OCI-LY1 (cell line): Measurements from ENCODE around the gene GSG1L.

Source experiments
- H2AFZ ChIP-seq: fragments of 200-600 bp; sonication (generic), shearing (Covaris generic); 2 replicates; pipeline ENCODE4 v1.6.0; 2014; ENCODE audit warnings: antibody characterized with exemption, mild to moderate bottlenecking, low read length
- H3F3A ChIP-seq: fragments of 200-600 bp; sonication (generic), shearing (Covaris generic); 2 replicates; pipeline ENCODE4 v1.6.0; 2014; ENCODE audit warnings: mild to moderate bottlenecking, antibody characterized with exemption, low read length, moderate library complexity; ENCODE audit not compliant: insufficient read depth
- H3K27ac ChIP-seq: fragments of 200-600 bp; sonication (generic); 2 replicates; pipeline ENCODE4 v1.5.1; 2014; ENCODE audit warnings: low read length, mixed run types, mild to moderate bottlenecking, low read depth; ENCODE audit not compliant: poor library complexity, severe bottlenecking
- H3K27me3 ChIP-seq: fragments of 200-600 bp; sonication (generic); 2 replicates; pipeline ENCODE4 v1.6.0; 2014; ENCODE audit warnings: antibody characterized with exemption, mild to moderate bottlenecking, low read length, moderate library complexity; ENCODE audit not compliant: insufficient read depth
- H3K36me3 ChIP-seq: fragments of 200-600 bp; sonication (generic); 2 replicates; pipeline ENCODE4 v1.6.1; 2014; ENCODE audit warnings: mild to moderate bottlenecking, antibody characterized with exemption, low read length, moderate library complexity, mixed read lengths; ENCODE audit not compliant: insufficient read depth
- H3K4me1 ChIP-seq: fragments of 200-600 bp; sonication (generic); 2 replicates; pipeline ENCODE4 v1.5.1; 2014; ENCODE audit warnings: mild to moderate bottlenecking, low read length, moderate library complexity; ENCODE audit not compliant: insufficient read depth, severe bottlenecking
- H3K4me2 ChIP-seq: fragments of 200-600 bp; sonication (generic), shearing (Covaris generic); 2 replicates; pipeline ENCODE4 v1.6.1; 2014; ENCODE audit warnings: low read length
- H3K4me3 ChIP-seq: fragments of 200-600 bp; sonication (generic); 2 replicates; pipeline ENCODE4 v1.5.1; 2014; ENCODE audit warnings: low read length, low read depth, mild to moderate bottlenecking, mixed read lengths; ENCODE audit not compliant: poor library complexity, severe bottlenecking
- H3K79me2 ChIP-seq: fragments of 200-600 bp; shearing (Covaris generic); 2 replicates; pipeline ENCODE4 v1.6.1; 2016; ENCODE audit warnings: mixed run types, low read length, mixed read lengths; ENCODE audit not compliant: insufficient read depth
- H3K9ac ChIP-seq: fragments of 200-600 bp; sonication (generic), shearing (Covaris generic); 2 replicates; pipeline ENCODE4 v1.6.1; 2014; ENCODE audit warnings: mild to moderate bottlenecking, low read length, mixed read lengths
- H3K9me2 ChIP-seq: fragments of 200-600 bp; sonication (generic), shearing (Covaris generic); 2 replicates; pipeline ENCODE4 v1.6.1; 2014; ENCODE audit warnings: low read depth, mild to moderate bottlenecking, low read length, mixed read lengths
- H3K9me3 ChIP-seq: fragments of 200-600 bp; shearing (Covaris generic); 2 replicates; pipeline ENCODE4 v1.6.1; 2014; ENCODE audit warnings: low read length, mixed read lengths
- H4K20me1 ChIP-seq: fragments of 200-600 bp; sonication (generic), shearing (Covaris generic); 2 replicates; pipeline ENCODE4 v1.6.0; 2016; ENCODE audit warnings: mild to moderate bottlenecking, low read length; ENCODE audit not compliant: insufficient read depth
- CTCF ChIP-seq: fragments of 200-600 bp; sonication (generic), shearing (Covaris generic); IDR thresholded peaks from 2 replicates; pipeline ENCODE4 v1.5.1; 2017; ENCODE audit warnings: mild to moderate bottlenecking, antibody characterized with exemption, low read length, moderate library complexity, mixed read lengths
- EZH2 ChIP-seq: fragments of 200-600 bp; sonication (generic), shearing (Covaris generic); IDR thresholded peaks from 2 replicates; pipeline ENCODE4 v1.8.0; 2017; ENCODE audit warnings: borderline replicate concordance, mixed run types, mild to moderate bottlenecking, antibody characterized with exemption, low read length, moderate library complexity, mixed read lengths

GSG1L gene

DNA sequence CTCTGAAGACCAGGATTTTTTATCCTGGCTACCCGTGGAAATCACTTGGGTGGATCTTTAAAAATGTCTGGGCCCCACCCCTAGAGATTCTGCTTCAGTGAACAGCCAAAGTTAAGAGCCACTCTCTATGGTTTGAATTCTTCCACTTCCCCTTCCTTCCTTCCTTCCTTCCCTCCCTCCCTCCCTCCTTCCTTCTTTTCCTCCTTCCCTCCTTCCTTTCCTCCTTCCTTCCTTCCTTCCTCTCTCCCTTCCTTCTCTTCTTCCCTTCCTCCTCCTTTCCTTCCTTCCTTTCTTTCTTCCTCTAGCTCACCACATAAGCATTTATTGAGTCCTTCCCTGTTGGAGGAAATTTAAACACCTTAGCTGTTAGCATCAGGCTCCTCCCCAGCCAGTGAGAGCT, 310.0 kb downstream of the GSG1L start:
- Histone ChIP-seq H2AFZ (no peak overlapping the region), H3F3A (no peaks in the 10 kb centered on the region), H3K27ac (no peak overlapping the region), H3K9me2 (no peaks in the 10 kb centered on the region), H3K36me3 (no peaks in the 10 kb centered on the region), H3K27me3 (no peaks in the 10 kb centered on the region), H3K79me2 (no peaks in the 10 kb centered on the region), H3K4me1 (peaks cover 6% of the 10 kb centered on the region), H3K9ac (no peak overlapping the region), H4K20me1 (no peaks in the 10 kb centered on the region), H3K4me3 (no peak overlapping the region), H3K9me3 (no peaks in the 10 kb centered on the region), H3K4me2 (no peak overlapping the region)
- TF ChIP-seq CTCF (no peak), EZH2 (no peak)

DNA sequence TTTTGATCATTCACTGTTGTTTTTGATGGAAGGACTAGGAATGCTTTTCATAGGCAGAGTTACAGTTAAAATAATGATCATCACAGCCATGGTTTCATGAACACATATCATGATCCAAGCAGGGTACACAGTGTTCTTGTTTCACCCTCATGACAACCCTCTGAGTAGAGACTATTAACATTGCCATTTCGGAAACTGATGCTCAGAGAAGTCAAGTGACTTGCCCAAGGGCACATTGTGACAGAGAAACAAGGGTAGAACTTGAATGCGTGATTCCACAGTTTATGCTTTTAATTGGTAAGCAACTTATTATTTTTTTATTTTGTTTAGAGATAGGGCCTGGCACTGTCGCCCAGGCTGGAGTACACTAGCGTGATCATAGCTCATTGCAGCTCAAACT, 311.3 kb downstream of the GSG1L start:
- H3K4me2 ChIP-seq: no peak overlapping the region
- no peak overlapping the region for H3K4me3 ChIP-seq
- no peaks in the 10 kb centered on the region; the same call in 1 of the 2 replicates for H3K36me3 ChIP-seq
- no peak overlapping the region for H3K27ac ChIP-seq
- H3K9me3 ChIP-seq: no peaks in the 10 kb centered on the region
- TF ChIP-seq EZH2: no peak
- TF ChIP-seq CTCF: no peak
- H2AFZ ChIP-seq: no peak overlapping the region
- no peaks in the 10 kb centered on the region for H3K79me2 ChIP-seq
- no peaks in the 10 kb centered on the region for H4K20me1 ChIP-seq
- no peaks in the 10 kb centered on the region for H3F3A ChIP-seq
- no peaks in the 10 kb centered on the region for H3K9me2 ChIP-seq
- H3K27me3 ChIP-seq: no peaks in the 10 kb centered on the region
- no peak overlapping the region for H3K9ac ChIP-seq
- H3K4me1 ChIP-seq: peaks cover 7% of the 10 kb centered on the region

- H3K27ac ChIP-seq: no peak overlapping the region
- H3K79me2 ChIP-seq: no peaks in the 10 kb centered on the region
- H3K9me3 ChIP-seq: no peaks in the 10 kb centered on the region
- no peaks in the 10 kb centered on the region; the same call in 1 of the 2 replicates for H3K36me3 ChIP-seq
- H3F3A ChIP-seq: no peaks in the 10 kb centered on the region
- no peak overlapping the region for H3K4me2 ChIP-seq
- no peaks in the 10 kb centered on the region for H3K9me2 ChIP-seq
- H2AFZ ChIP-seq: no peak overlapping the region
- TF ChIP-seq EZH2: no peak
- no peak for TF ChIP-seq CTCF
- H3K9ac ChIP-seq: no peak overlapping the region
- no peaks in the 10 kb centered on the region for H3K27me3 ChIP-seq
- peaks cover 7% of the 10 kb centered on the region for H3K4me1 ChIP-seq
- no peaks in the 10 kb centered on the region for H4K20me1 ChIP-seq
- H3K4me3 ChIP-seq: no peak overlapping the region
These were observed 311.8 kb downstream of the GSG1L start for GRCh38 chr16:27751676-27752075.
